GM18517 (cell line): ENCODE data around the gene ZDHHC20.

Experiments
- ATAC-seq: cut with Tn5 transposase; IDR thresholded peaks from one replicate; pipeline ENCODE4 v1.9.1; 2021; ENCODE audit warnings: mild to moderate bottlenecking, moderate library complexity; ENCODE audit not compliant: unreplicated experiment

ZDHHC20 gene

GRCh38 chr13:21328836-21329477 is 130.1 kb downstream of the ZDHHC20 start:
- peak; percentile 38 for ATAC-seq

DNA sequence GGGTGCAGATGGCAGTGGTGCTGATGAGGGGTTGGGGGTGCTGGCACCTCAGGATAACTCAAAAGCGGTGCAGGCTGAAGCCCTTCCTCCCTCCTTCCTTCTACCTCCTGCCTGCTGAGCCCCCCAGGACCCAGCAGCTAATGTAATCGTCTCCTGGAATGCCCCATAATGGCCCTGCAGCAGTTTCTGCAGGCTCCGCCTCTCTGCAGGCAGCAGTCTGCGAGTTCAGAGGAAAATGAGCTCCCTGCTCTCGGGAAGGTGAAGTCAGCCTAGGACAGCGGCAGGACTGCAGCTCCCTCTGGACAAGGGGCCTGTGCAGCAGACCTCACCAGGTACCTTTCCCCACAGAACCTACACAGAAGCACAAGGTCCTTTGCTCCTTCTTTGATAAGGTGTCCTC is 130.9 kb downstream of the ZDHHC20 start:
- ATAC-seq: no peak

GRCh38 chr13:21326155-21327031 is 132.7 kb downstream of the ZDHHC20 start:
- no peak for ATAC-seq

DNA sequence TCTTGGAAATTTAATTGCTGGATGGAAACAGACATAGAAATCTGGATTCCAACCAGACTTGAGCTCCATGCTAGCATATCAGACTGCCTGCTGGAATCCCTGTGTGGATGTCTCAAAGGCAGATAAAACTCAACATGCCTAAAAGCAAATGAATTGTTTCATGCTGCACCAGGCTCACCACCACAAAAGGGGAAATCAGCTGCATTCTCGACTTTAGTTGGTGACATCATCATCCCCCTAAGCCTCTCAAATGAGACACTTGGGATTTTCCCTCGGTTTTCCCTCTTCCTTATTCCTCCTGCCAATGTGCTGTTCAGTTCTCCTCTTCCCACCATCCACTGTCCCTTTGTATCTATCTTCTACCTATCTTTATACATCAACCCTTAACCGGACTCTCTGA is 134.3 kb downstream of the ZDHHC20 start:
- no peak for ATAC-seq

DNA sequence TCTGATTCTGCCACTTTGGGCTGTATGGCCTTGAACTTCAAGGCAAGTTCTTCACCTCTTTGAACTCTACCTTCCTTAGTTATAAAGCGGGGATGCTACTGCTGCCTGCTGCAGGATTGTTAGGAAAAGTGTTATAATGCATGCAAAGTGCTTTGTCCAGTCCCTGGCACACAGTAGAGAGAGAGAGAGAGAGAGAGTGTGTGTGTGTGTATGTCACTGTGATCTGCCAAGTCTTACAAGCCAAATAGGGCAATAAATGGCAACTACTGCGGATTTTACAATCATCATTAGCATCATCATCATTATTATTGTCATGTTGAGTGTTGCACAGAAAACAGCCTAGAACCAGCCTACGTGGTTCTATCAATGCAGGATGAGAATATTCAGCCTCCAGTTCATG is 136.1 kb downstream of the ZDHHC20 start:
- ATAC-seq: no peak
